Type B pancreatic cell (in vitro differentiated cells): Measurements from ENCODE around the gene POC1A. TPM values are rescaled to one million over a fixed set of nuclear protein-coding genes. Genes with fewer than 3 reads are reported as not detected.

Experiments
- DNase-seq: peaks from one replicate; pipeline ENCODE4 v3.0.0; 2021; ENCODE audit warnings: mixed read lengths; ENCODE audit not compliant: unreplicated experiment; ENCODE audit errors: extremely low spot score
- H3K27ac Mint-ChIP-seq: 2 replicates; pipeline ENCODE4 v1.8.0; 2021; ENCODE audit warnings: mild to moderate bottlenecking, mixed read lengths
- H3K27me3 Mint-ChIP-seq: 2 replicates; pipeline ENCODE4 v1.8.0; 2021; ENCODE audit warnings: mixed read lengths
- H3K36me3 Mint-ChIP-seq: 2 replicates; pipeline ENCODE4 v1.8.0; 2021; ENCODE audit warnings: mixed read lengths
- H3K4me1 Mint-ChIP-seq: one replicate; pipeline ENCODE4 v1.8.0; 2021; ENCODE audit warnings: mixed read lengths; ENCODE audit not compliant: unreplicated experiment
- H3K4me3 Mint-ChIP-seq: 2 replicates; pipeline ENCODE4 v1.8.0; 2021; ENCODE audit warnings: mild to moderate bottlenecking, mixed read lengths
- H3K9me3 Mint-ChIP-seq: 2 replicates; pipeline ENCODE4 v1.8.0; 2021; ENCODE audit warnings: mixed read lengths
- total RNA-seq: library from RNA; stranded (reverse); gene quantifications from 2 replicates; pipeline ENCODE4 v1.2.1, GENCODE V29; 2021; ENCODE audit warnings: low replicate concordance
- TF ChIP-seq, protein P1 (sequence below): fragments of 200-600 bp; sonication (generic); conservative IDR thresholded peaks from 2 replicates; pipeline ENCODE4 v1.5.0; 2021; ENCODE audit warnings: antibody characterized with exemption, mild to moderate bottlenecking

Gene POC1A
- total RNA-seq, 1 donor from 2014 or later = 19.1 TPM

DNA sequence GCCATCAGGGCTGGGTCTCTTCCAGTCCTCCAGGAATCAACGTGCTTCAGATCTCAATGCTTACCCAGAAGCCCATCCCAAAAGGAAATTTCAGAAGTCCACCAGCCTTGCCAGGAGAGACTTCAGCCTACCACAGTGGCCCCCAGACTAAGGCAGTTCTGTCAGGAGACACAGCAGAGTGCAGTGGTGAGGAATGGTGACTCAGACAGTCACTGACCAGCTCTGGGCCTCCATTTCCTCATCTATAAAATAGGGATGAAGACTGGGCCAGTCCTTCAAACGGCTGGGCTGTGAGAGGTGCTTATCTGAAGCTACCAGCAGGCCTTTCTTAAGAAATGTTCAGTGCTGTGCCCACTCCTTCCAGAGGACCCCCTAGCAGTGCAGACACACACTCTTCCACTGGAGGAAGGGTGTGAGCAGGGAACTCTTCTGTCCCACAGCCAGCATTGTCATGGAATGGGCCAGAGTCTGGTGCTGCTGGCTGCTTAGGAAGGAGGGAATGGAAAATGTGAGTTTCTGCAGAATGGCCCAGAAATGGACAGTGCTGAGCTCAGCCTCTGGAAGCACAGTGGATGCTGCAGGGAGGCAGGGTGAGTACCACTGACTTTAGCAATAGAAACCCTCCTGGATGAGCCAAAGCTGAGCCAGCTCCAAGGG lies 56.2 kb downstream of the POC1A start:
- Mint-ChIP-seq H3K27me3 (no peaks in the 10 kb centered on the region), H3K36me3 (peaks cover 10% of the 10 kb centered on the region), H3K4me1 (no peaks in the 10 kb centered on the region), H3K4me3 (no peak overlapping the region), H3K9me3 (peaks cover 5% of the 10 kb centered on the region), H3K27ac (no peak overlapping the region)
- TF ChIP-seq, protein P1, sequence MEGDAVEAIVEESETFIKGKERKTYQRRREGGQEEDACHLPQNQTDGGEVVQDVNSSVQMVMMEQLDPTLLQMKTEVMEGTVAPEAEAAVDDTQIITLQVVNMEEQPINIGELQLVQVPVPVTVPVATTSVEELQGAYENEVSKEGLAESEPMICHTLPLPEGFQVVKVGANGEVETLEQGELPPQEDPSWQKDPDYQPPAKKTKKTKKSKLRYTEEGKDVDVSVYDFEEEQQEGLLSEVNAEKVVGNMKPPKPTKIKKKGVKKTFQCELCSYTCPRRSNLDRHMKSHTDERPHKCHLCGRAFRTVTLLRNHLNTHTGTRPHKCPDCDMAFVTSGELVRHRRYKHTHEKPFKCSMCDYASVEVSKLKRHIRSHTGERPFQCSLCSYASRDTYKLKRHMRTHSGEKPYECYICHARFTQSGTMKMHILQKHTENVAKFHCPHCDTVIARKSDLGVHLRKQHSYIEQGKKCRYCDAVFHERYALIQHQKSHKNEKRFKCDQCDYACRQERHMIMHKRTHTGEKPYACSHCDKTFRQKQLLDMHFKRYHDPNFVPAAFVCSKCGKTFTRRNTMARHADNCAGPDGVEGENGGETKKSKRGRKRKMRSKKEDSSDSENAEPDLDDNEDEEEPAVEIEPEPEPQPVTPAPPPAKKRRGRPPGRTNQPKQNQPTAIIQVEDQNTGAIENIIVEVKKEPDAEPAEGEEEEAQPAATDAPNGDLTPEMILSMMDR = no peak
- DNase-seq = no peak

DNA sequence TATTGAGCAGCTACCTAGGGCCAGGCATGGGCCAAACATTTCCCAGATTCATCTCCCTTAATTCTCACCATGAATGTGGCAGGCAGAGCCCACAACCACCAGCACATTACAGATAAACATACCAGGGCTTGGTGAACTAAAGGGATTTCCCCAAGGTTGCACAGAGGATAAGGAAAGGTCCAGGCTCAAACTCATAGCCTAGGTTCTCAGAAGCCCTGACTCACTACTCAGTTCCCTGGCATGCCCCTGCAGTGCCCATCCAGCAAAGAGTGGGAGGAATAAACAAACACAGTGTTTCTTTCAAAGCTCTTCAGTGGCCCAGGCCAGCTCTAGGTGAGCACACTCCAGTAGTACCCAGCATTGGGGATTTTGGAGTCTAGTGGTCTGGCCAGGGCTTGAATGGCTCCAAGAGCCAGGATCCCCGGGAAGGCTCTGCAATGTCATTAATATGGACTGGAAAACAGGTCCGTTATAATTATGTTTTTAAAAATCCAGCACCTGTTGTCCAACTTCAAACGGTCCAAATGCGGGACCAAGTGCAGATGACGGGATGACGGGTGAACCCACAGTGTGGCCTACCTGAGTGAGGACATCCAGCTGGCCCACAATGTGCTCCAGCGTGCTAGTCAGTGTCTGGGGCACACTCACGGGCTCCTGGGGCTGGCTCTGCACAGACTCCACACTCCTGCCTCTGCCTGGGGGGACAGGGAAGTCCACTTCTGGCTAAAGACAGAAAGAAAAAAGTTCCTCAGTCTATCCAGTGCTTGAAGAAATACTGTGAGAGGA lies 58.0 kb downstream of the POC1A start:
- TF ChIP-seq, protein P1 = no peak
- H3K4me1 Mint-ChIP-seq = peaks cover 6% of the 10 kb centered on the region
- H3K27ac Mint-ChIP-seq = no peak overlapping the region
- no peak overlapping the region for H3K4me3 Mint-ChIP-seq
- no peaks in the 10 kb centered on the region for H3K27me3 Mint-ChIP-seq
- peaks cover 3% of the 10 kb centered on the region for H3K36me3 Mint-ChIP-seq
- H3K9me3 Mint-ChIP-seq = peaks cover under 1% of the 10 kb centered on the region
- DNase-seq = no peak

DNA sequence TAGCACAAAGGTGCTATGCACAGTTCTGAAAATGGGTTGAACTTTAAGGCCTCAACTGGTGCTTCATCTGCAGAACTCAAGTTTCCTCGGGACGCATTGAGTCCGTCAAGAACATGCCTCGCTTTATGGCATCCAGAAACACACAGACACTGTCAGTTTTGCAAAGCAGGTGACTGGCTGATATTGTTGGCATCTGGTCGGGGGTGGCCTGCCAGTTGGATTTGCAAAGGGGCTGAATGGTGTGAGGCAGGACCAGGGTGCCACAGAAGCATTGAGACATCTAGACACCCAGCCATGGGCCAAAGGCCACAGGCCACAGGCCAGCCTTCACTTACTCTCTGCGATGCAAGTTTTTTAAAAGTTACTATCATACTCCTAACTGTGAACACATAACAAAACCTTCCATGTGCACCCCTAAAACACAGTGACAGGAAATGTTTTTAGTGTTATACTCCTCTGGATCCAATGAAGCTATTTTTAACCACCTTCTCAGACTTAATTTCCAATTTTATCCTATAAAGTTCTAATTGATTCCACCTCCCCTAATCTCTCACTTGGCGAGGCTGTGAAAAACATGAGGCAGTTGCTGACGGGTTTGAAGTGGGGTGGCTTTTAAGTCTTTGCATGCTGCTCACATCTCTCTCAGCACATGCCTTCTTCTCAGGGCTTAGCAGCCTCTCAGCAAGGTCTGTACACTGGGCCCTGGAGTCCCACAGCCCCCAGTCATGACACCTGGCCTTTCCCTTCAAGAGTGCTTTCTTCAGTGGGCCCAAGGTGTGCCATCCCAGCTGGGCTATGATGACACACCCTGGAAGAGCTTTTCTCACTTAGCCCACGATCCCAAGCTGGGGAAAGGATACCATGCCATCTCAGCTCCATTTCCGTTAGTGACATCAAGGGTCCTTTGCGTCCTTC lies 59.4 kb downstream of the POC1A start:
- Mint-ChIP-seq H3K27ac (no peak overlapping the region), H3K4me1 (peaks cover 9% of the 10 kb centered on the region), H3K4me3 (no peak overlapping the region), H3K36me3 (peaks cover 3% of the 10 kb centered on the region), H3K9me3 (no peaks in the 10 kb centered on the region), H3K27me3 (no peaks in the 10 kb centered on the region)
- TF ChIP-seq, protein P1 = no peak
- DNase-seq = no peak

DNA sequence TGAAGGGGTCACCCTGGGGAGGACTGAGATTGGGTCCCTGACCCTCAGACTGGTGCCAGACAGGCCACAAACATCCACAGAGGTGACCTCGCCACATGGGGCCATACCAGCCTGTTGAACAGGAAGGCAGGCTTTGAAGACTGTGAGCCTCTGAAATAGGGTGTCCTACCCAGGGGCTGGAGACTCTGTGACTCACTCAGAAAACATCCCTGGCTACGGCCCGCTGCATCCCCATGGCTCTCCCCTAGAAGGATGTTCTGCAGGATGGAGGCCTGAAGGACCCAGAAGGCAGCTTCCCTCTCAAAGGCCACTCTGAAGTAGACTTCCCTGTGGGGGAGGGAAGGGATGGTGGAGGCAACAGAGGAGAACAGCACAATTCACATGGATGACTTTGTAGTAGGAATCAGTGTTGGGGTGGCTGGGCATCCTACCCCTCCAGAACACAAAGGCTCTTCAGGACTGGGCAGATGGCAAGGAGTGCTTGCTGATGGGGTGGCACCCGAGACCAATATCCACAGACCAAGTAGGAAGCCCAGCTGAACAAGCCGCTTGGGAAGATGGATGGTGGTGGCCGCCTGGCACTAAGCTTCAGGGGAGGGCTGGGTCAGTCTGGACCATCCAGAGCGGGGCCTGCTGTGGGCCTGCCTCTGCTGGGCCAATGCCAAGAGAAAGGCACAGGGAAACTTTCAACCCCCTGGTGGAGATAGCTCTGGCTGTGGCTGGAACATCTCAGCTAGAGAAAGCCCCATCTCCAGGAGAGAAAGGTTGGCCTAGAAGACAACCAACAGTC lies 60.3 kb downstream of the POC1A start:
- no peak overlapping the region for H3K27ac Mint-ChIP-seq

More for the DNA sequence above, 60.3 kb downstream of the POC1A start:
- TF ChIP-seq, protein P1 = no peak
- no peaks in the 10 kb centered on the region for H3K9me3 Mint-ChIP-seq
- peaks cover 12% of the 10 kb centered on the region for H3K4me1 Mint-ChIP-seq
- peaks cover 3% of the 10 kb centered on the region for H3K36me3 Mint-ChIP-seq
- H3K27me3 Mint-ChIP-seq = no peaks in the 10 kb centered on the region
- no peak overlapping the region for H3K4me3 Mint-ChIP-seq
- no peak for DNase-seq
